ENCODE measurements around the gene LAMA2. TPM values are rescaled to one million over a fixed set of nuclear protein-coding genes. Genes with fewer than 3 reads are reported as not detected.

The LAMA2 gene
- total RNA-seq, 4 donors from 2014 or later: 1.7 to 112 (median 19.6) TPM

DNA sequence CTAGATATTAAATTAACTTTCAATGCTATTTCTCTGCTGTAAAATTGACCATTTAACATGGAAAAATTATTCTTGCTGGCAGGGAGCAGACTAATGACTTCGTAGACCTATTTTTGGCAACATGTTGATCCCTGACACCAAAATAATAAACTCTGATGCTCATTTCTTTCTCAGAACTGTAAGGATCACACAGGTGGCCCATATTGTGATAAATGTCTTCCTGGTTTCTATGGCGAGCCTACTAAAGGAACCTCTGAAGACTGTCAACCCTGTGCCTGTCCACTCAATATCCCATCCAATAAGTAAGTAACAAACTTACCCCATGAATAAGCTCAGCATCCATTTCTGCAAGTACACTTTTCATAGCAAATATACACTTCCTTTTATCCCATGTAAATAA is 387.5 kb downstream of the LAMA2 start:
- H3K27me3 ChIP-seq: no peaks in the 10 kb centered on the region
- no peaks in the 10 kb centered on the region for H3K36me3 ChIP-seq
- H3K27ac ChIP-seq: no peak overlapping the region
- no peak for DNase-seq
- intact Hi-C loops (cut with DNase I): no loop called here
- H3K9me3 ChIP-seq: no peaks in the 10 kb centered on the region
- TF ChIP-seq POLR2A (IDR thresholded peaks at IDR 0.05): no peak
- TF ChIP-seq, protein P1, sequence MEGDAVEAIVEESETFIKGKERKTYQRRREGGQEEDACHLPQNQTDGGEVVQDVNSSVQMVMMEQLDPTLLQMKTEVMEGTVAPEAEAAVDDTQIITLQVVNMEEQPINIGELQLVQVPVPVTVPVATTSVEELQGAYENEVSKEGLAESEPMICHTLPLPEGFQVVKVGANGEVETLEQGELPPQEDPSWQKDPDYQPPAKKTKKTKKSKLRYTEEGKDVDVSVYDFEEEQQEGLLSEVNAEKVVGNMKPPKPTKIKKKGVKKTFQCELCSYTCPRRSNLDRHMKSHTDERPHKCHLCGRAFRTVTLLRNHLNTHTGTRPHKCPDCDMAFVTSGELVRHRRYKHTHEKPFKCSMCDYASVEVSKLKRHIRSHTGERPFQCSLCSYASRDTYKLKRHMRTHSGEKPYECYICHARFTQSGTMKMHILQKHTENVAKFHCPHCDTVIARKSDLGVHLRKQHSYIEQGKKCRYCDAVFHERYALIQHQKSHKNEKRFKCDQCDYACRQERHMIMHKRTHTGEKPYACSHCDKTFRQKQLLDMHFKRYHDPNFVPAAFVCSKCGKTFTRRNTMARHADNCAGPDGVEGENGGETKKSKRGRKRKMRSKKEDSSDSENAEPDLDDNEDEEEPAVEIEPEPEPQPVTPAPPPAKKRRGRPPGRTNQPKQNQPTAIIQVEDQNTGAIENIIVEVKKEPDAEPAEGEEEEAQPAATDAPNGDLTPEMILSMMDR (IDR thresholded peaks at IDR 0.05): no peak
- no peaks in the 10 kb centered on the region for H3K4me1 ChIP-seq
- H3K4me3 ChIP-seq: no peak overlapping the region
- WGBS, 2 donors: 76 to 82% methylated on average over 2 of the region's 2 CpGs

DNA sequence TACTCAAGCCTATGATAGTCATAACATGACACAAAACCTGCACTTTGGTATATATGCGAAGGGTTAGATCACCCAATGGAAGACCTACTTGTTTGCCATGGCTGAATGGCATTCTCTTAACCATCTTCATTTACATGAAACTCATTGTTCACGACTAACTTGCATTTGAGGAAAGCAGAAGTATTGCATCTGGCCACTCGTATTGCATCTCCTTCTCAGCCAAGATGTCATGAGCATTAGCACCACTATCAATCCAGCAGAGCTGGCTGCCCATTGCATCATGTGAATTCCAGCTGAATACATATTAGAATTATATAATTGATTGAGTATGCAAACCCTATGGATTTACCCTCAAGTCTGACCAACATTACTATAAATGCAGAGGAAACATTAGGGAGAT is 390.2 kb downstream of the LAMA2 start:
- no peak for DNase-seq
- Histone ChIP-seq H3K27ac (no peak overlapping the region), H3K4me3 (no peak overlapping the region), H3K9me3 (no peaks in the 10 kb centered on the region), H3K4me1 (peaks cover 0 to 12% (median 0%) of the 10 kb centered on the region in 3 donors), H3K27me3 (no peaks in the 10 kb centered on the region), H3K36me3 (no peaks in the 10 kb centered on the region)
- intact Hi-C loops (cut with DNase I): no loop called here
- WGBS, 2 donors: 75 to 85% methylated on average over 3 of the region's 3 CpGs
- TF ChIP-seq, protein P1 (IDR thresholded peaks at IDR 0.05): no peak
- TF ChIP-seq POLR2A (IDR thresholded peaks at IDR 0.05): no peak

DNA sequence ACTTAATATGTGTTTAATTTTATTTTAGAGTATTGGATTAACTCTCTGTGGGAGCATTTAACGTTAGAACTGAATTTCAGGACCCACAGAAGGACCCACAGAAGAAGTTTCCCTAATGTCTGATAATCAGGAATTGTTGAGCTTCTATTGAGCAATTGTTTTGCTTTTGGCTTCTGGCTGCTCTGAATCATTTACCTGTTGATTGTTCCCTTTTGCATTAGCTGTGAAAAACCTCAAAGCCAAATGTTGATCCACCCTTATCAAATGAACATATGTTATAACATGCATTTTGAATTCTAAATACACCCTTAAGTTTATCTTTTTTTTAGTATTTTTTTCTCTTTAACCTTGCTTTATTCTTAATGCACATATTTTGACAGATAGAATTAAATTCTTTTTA is 393.5 kb downstream of the LAMA2 start:
- peaks cover 0 to 38% (median 0%) of the 10 kb centered on the region in 3 donors for H3K4me1 ChIP-seq
- H3K4me3 ChIP-seq: no peak overlapping the region
- no peak overlapping the region for H3K27ac ChIP-seq
- TF ChIP-seq, protein P1 (IDR thresholded peaks at IDR 0.05): no peak
- TF ChIP-seq POLR2A (IDR thresholded peaks at IDR 0.05): no peak
- DNase-seq: no peak
- WGBS, 2 donors: 38 to 55% methylated on average over 1 of the region's 1 CpG
- H3K9me3 ChIP-seq: no peaks in the 10 kb centered on the region
- intact Hi-C loops (cut with DNase I): no loop called here
- peaks cover 0 to 4% (median 0%) of the 10 kb centered on the region in 3 donors for H3K36me3 ChIP-seq
- H3K27me3 ChIP-seq: no peaks in the 10 kb centered on the region

DNA sequence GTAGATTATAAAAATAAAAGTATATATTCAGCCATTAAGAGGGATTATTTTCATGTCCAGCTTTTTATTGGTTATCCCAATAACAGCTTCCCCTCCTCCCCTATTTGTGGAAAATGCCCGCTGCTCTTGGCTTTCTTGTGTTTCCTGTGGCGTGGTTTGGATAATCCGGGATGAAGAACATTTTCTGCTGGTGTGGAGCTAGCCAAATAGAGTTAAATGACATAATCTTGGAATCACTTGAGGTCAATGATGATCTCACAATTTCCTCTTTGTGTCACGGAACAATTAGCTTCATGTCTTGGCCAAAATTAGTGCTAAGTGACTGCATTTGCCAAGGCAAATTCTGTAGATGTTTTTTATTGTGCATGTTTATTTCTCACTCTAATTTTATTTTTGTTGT is 394.0 kb downstream of the LAMA2 start:
- no peak for TF ChIP-seq POLR2A (IDR thresholded peaks at IDR 0.05)
- TF ChIP-seq, protein P1 (IDR thresholded peaks at IDR 0.05): no peak
- no peak for DNase-seq
- no peaks in the 10 kb centered on the region for H3K9me3 ChIP-seq
- H3K36me3 ChIP-seq: peaks cover 0 to 4% (median 0%) of the 10 kb centered on the region in 3 donors
- H3K27ac ChIP-seq: no peak overlapping the region
- intact Hi-C loops (cut with DNase I): no loop called here
- no peaks in the 10 kb centered on the region for H3K27me3 ChIP-seq
- 33 to 41% methylated on average over 4 of the region's 4 CpGs for WGBS, 2 donors
- H3K4me1 ChIP-seq: peaks cover 0 to 38% (median 0%) of the 10 kb centered on the region in 3 donors
- no peak overlapping the region for H3K4me3 ChIP-seq

DNA sequence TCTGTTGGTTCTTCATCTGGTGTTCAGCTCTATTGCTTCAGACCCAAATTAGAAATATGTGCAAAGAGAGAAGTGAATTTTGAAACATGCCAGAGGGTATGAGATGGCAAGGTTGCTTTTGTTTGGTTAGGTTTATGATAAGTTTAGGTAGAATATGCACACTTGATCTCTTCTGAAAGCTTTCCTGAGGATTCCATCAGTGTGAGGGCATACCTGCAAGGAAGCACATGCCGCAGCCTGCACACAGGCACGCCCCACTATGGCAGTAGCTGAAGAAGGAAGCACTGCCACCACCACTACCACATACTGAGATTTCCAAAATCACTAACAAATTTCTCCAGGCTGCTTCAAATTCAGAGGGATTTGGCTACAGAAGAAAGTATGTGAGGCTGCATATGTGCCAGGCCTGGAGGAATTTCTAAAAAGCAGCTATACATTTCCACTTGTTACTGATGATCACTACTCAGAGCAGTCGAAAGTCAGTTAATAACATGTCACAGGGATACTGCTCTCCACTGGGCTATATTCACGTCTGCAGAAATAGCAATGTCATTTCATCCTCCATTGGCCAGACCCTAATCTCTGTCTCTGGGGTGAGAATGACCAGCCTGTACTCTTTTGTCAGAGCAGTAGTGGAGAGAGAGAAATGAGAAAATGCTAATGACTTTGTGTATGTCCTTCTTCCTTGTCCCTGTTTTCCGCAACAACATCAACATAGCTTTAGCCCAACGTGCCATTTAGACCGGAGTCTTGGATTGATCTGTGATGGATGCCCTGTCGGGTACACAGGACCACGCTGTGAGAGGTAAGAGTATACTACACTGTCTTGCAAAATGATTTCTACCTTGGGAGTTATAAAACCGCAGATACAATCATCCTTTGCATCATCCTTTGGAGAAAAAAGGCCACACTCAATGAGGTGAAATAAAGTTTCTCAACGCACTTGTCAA is 396.7 kb downstream of the LAMA2 start:
- H3K27me3 ChIP-seq: no peaks in the 10 kb centered on the region
- intact Hi-C loops (cut with DNase I): no loop called here
- WGBS, 2 donors: 72 to 74% methylated on average over 11 of the region's 11 CpGs
- H3K27ac ChIP-seq: no peak overlapping the region
- H3K9me3 ChIP-seq: no peaks in the 10 kb centered on the region
- TF ChIP-seq, protein P1 (IDR thresholded peaks at IDR 0.05): no peak
- no peak for TF ChIP-seq POLR2A (IDR thresholded peaks at IDR 0.05)
- peaks cover 0 to 4% (median 0%) of the 10 kb centered on the region in 3 donors for H3K36me3 ChIP-seq
- peaks cover 0 to 38% (median 0%) of the 10 kb centered on the region in 3 donors for H3K4me1 ChIP-seq
- H3K4me3 ChIP-seq: no peak overlapping the region
- DNase-seq: no peak
